CD14-positive monocyte (primary cell): ENCODE results near the gene PPT2. TPM values are rescaled to one million over a fixed set of nuclear protein-coding genes. Genes with fewer than 3 reads are reported as not detected.

ENCODE experiments used
- DNase-seq, 3 donors: peaks; one replicate each; pipeline ENCODE4 v3.0.0-alpha.2; 2011 to 2022
- H2AFZ ChIP-seq: 2 replicates; pipeline ENCODE4 v1.6.0; 2012; ENCODE audit warnings: mild to moderate bottlenecking, low read depth, low read length, inconsistent platforms; ENCODE audit not compliant: insufficient read depth, poor library complexity, severe bottlenecking
- H3K27ac ChIP-seq, 2 donors: 1 replicate in 1 of 2; 2 replicates in 1 of 2; pipeline ENCODE4 v1.5.1; 2012 to 2013; ENCODE audit warnings: low read length in 2 of 2, control low read depth in 1 of 2, inconsistent platforms in 1 of 2, low read depth in 1 of 2, mild to moderate bottlenecking in 1 of 2
- H3K27me3 ChIP-seq, 2 donors: one replicate each; pipeline versions ENCODE4 v1.6.0 to v1.6.1; 2011 to 2013; ENCODE audit warnings: low read length in 2 of 2; ENCODE audit not compliant: control insufficient read depth in 2 of 2, insufficient read depth in 2 of 2
- H3K36me3 ChIP-seq, 2 donors: replicated peaks in 1 of 2; 1 replicate in 1 of 2; 2 replicates in 1 of 2; pipeline versions ENCODE4 v1.5.1 to v1.6.1; 2012 to 2013; ENCODE audit warnings: low read length in 2 of 2, control low read depth in 1 of 2, inconsistent platforms in 1 of 2, mild to moderate bottlenecking in 1 of 2; ENCODE audit not compliant: insufficient read depth in 2 of 2, control insufficient read depth in 1 of 2
- H3K4me1 ChIP-seq, 2 donors: 1 replicate in 1 of 2; 2 replicates in 1 of 2; pipeline versions ENCODE4 v1.5.1 to v1.6.1; 2012 to 2013; ENCODE audit warnings: low read length in 2 of 2, control low read depth in 1 of 2, inconsistent platforms in 1 of 2, mild to moderate bottlenecking in 1 of 2, moderate library complexity in 1 of 2; ENCODE audit not compliant: insufficient read depth in 2 of 2, control insufficient read depth in 1 of 2
- H3K4me2 ChIP-seq: replicated peaks from 2 replicates; pipeline ENCODE3; 2012; ENCODE audit warnings: low read length, moderate library complexity, mild to moderate bottlenecking; ENCODE audit not compliant: poor library complexity, severe bottlenecking; ENCODE audit errors: extremely low read depth
- H3K4me3 ChIP-seq, 3 experiments: fragments of 200-600 bp in 1 of 3; sonication (generic) in 1 of 3; replicated peaks in 1 of 3; 1 replicate in 2 of 3; 2 replicates in 1 of 3; pipeline ENCODE4 v1.5.1; 2011 to 2013; ENCODE audit warnings: low read length in 3 of 3, mild to moderate bottlenecking in 3 of 3, control low read depth in 2 of 3, low read depth in 2 of 3, inconsistent platforms in 1 of 3, moderate library complexity in 1 of 3
- H3K79me2 ChIP-seq: 2 replicates; pipeline ENCODE4 v1.6.0; 2012; ENCODE audit warnings: mild to moderate bottlenecking, control low read depth, inconsistent platforms, low read length, moderate library complexity; ENCODE audit not compliant: insufficient read depth
- H3K9ac ChIP-seq: 2 replicates; pipeline ENCODE4 v1.6.0; 2017; ENCODE audit warnings: low read length, mild to moderate bottlenecking; ENCODE audit not compliant: insufficient read depth, poor library complexity, severe bottlenecking
- H3K9me3 ChIP-seq, 2 donors: replicated peaks in 1 of 2; 1 replicate in 1 of 2; 2 replicates in 1 of 2; pipeline versions ENCODE4 v1.5.1 to v1.6.1; 2012 to 2013; ENCODE audit warnings: low read length in 2 of 2, control low read depth in 1 of 2; ENCODE audit not compliant: control insufficient read depth in 1 of 2, insufficient read depth in 1 of 2
- H4K20me1 ChIP-seq: 2 replicates; pipeline ENCODE4 v1.6.0; 2012; ENCODE audit warnings: mild to moderate bottlenecking, low read length, control low read depth, moderate library complexity; ENCODE audit not compliant: insufficient read depth
- H3K27ac Mint-ChIP-seq, 7 donors: one replicate each; pipeline ENCODE4 v1.8.0; 2020; ENCODE audit warnings: mild to moderate bottlenecking in 7 of 7, mixed read lengths in 7 of 7, moderate library complexity in 6 of 7, inconsistent platforms in 2 of 7
- H3K27me3 Mint-ChIP-seq, 3 donors: one replicate each; pipeline ENCODE4 v1.8.0; 2021 to 2022; ENCODE audit warnings: low read depth in 3 of 3, mild to moderate bottlenecking in 3 of 3, mixed read lengths in 3 of 3, moderate library complexity in 3 of 3, inconsistent platforms in 1 of 3
- H3K36me3 Mint-ChIP-seq, 2 donors: one replicate each; pipeline ENCODE4 v1.8.0; 2020; ENCODE audit warnings: mixed read lengths in 2 of 2, inconsistent platforms in 1 of 2, mild to moderate bottlenecking in 1 of 2
- H3K4me1 Mint-ChIP-seq: one replicate; pipeline ENCODE4 v1.8.0; 2020; ENCODE audit warnings: mild to moderate bottlenecking, mixed read lengths
- H3K4me3 Mint-ChIP-seq, 2 donors: one replicate each; pipeline ENCODE4 v1.8.0; 2020; ENCODE audit warnings: mild to moderate bottlenecking in 2 of 2, mixed read lengths in 2 of 2, moderate library complexity in 1 of 2
- H3K9me3 Mint-ChIP-seq, 7 donors: one replicate each; pipeline ENCODE4 v1.8.0; 2020 to 2022; ENCODE audit warnings: mixed read lengths in 7 of 7, mild to moderate bottlenecking in 6 of 7, moderate library complexity in 6 of 7, inconsistent platforms in 2 of 7
- CTCF ChIP-seq: fragments of 200-600 bp; IDR thresholded peaks from one replicate; pipeline ENCODE4 v1.8.0; 2022; ENCODE audit warnings: antibody characterized with exemption, mild to moderate bottlenecking
- WGBS: methylation state at CpG from one replicate; pipeline ENCODE4 v1.1.5; 2013; ENCODE audit warnings: missing lambda C conversion rate; ENCODE audit not compliant: insufficient coverage; 5-methylcytosine and 5-hydroxymethylcytosine counted together
- intact Hi-C, 2 donors: fragments of 100-400 bp; cut with micrococcal nuclease; formaldehyde crosslinking; loops; one replicate each; pipeline versions ENCODE4 v1.15.0 to v1.15.1; 2023
- polyA plus RNA-seq, 3 donors: library from polyadenylated mRNA; depleted of rRNA in 1 of 3; unstranded in 2 of 3; stranded (reverse) in 1 of 3; fragments of 300-500 nt in 2 of 3; fragments of >200 nt in 1 of 3; fragmentation: Illumina TruSeq in 2 of 3; gene quantifications; 1 replicate in 2 of 3; 2 replicates in 1 of 3; pipeline ENCODE4 v1.2.3, GENCODE V29; 2012 to 2021

The PPT2 gene
- polyA plus RNA-seq, 3 donors: 1.4 to 4.0 (median 1.8) TPM

GRCh38 chr6:32202186-32202585 lies 48.2 kb downstream of the PPT2 start:
- peaks cover 9 to 15% (median 13%) of the 10 kb centered on the region in 3 donors for H3K27me3 Mint-ChIP-seq

GRCh38 chr6:32203426-32204267 lies 49.7 kb downstream of the PPT2 start:
- Histone ChIP-seq H3K27me3 (no peaks in the 10 kb centered on the region), H3K36me3 (no peaks in the 10 kb centered on the region), H2AFZ (no peak overlapping the region), H3K9ac (no peak overlapping the region), H3K4me2 (no peak overlapping the region), H3K27ac (no peak overlapping the region), H4K20me1 (no peaks in the 10 kb centered on the region), H3K4me1 (no peaks in the 10 kb centered on the region), H3K9me3 (no peaks in the 10 kb centered on the region), H3K4me3 (no peak overlapping the region), H3K79me2 (no peaks in the 10 kb centered on the region)
- no peaks in the 10 kb centered on the region for H3K4me1 Mint-ChIP-seq
- peaks cover 0 to 6% (median 0%) of the 10 kb centered on the region in 7 donors for H3K9me3 Mint-ChIP-seq
- WGBS: 95% methylated on average over 9 of the region's 9 CpGs
- no peak overlapping the region for H3K4me3 Mint-ChIP-seq
- DNase-seq: no peak
- TF ChIP-seq CTCF: no peak
- peaks cover 8 to 21% (median 16%) of the 10 kb centered on the region in 3 donors for H3K27me3 Mint-ChIP-seq
- no peaks in the 10 kb centered on the region for H3K36me3 Mint-ChIP-seq
- H3K27ac Mint-ChIP-seq: no peak overlapping the region
- intact Hi-C loops: no loop called here

More at GRCh38 chr6:32202186-32202585, 48.2 kb downstream of the PPT2 start:
- Histone ChIP-seq H3K9me3 (no peaks in the 10 kb centered on the region), H4K20me1 (no peaks in the 10 kb centered on the region), H3K36me3 (no peaks in the 10 kb centered on the region), H3K27ac (no peak overlapping the region), H3K27me3 (no peaks in the 10 kb centered on the region), H3K4me1 (peaks cover 6 to 9% of the 10 kb centered on the region in 2 donors), H2AFZ (no peak overlapping the region), H3K9ac (no peak overlapping the region), H3K4me2 (no peak overlapping the region), H3K79me2 (no peaks in the 10 kb centered on the region), H3K4me3 (no peak overlapping the region)
- Mint-ChIP-seq H3K4me1 (peaks cover 10% of the 10 kb centered on the region), H3K9me3 (peaks cover 0 to 6% (median 0%) of the 10 kb centered on the region in 7 donors), H3K36me3 (no peaks in the 10 kb centered on the region), H3K27ac (no peak overlapping the region), H3K4me3 (no peak overlapping the region)
- intact Hi-C loops: no loop called here
- no peak for DNase-seq
- 100% methylated on average over 4 of the region's 9 CpGs for WGBS
- TF ChIP-seq CTCF: no peak
